Colonic mucosa (tissue), 4 donors: ENCODE results near the gene LARP4B. TPM values are rescaled to one million over a fixed set of nuclear protein-coding genes. Genes with fewer than 3 reads are reported as not detected.

ENCODE experiments used
- DNase-seq: peaks from one replicate; pipeline ENCODE4 v3.0.0-alpha.2; 2020
- H3K27ac ChIP-seq: fragments of 200-600 bp; one replicate; pipeline ENCODE4 v1.8.0; 2021
- H3K27me3 ChIP-seq: fragments of 200-600 bp; one replicate; pipeline ENCODE4 v1.8.0; 2021
- H3K36me3 ChIP-seq: fragments of 200-600 bp; one replicate; pipeline ENCODE4 v1.8.0; 2021
- H3K4me1 ChIP-seq: fragments of 200-600 bp; one replicate; pipeline ENCODE4 v1.8.0; 2021; ENCODE audit warnings: mild to moderate bottlenecking
- H3K4me3 ChIP-seq: fragments of 200-600 bp; one replicate; pipeline ENCODE4 v1.8.0; 2021
- H3K9ac ChIP-seq, 2 donors: one replicate each; pipeline ENCODE4 v1.7.0; 2013; ENCODE audit warnings: control low read depth in 2 of 2, low read depth in 2 of 2, low read length in 2 of 2
- H3K9me3 ChIP-seq: fragments of 200-600 bp; one replicate; pipeline ENCODE4 v1.8.0; 2021
- intact Hi-C: fragments of 100-400 bp; cut with DNase I; formaldehyde crosslinking; loops from one replicate; pipeline ENCODE4 v1.14.1; 2022
- total RNA-seq, 2 donors: library from RNA; stranded (reverse); fragmentation: NEBNext Ultra II Directional in 1 of 2; extraction: Animal tissue kit (Norgen Biotek cat#: 25700) in 1 of 2; gene quantifications; one replicate each; pipeline ENCODE4 v1.2.1, GENCODE V29; 2021
- TF ChIP-seq, protein P1 (sequence below): fragments of 200-600 bp; IDR thresholded peaks from one replicate; pipeline ENCODE4 v1.8.0; 2022; ENCODE audit warnings: antibody characterized with exemption, mild to moderate bottlenecking
- donor health status: healthy.
- donor health status: DM: no; HTN: no; CAD: no.
- donor health status: DM: no; HTN: no; CAD: no.

LARP4B gene
- total RNA-seq, 2 donors from 2014 or later = 129 to 136 TPM

DNA sequence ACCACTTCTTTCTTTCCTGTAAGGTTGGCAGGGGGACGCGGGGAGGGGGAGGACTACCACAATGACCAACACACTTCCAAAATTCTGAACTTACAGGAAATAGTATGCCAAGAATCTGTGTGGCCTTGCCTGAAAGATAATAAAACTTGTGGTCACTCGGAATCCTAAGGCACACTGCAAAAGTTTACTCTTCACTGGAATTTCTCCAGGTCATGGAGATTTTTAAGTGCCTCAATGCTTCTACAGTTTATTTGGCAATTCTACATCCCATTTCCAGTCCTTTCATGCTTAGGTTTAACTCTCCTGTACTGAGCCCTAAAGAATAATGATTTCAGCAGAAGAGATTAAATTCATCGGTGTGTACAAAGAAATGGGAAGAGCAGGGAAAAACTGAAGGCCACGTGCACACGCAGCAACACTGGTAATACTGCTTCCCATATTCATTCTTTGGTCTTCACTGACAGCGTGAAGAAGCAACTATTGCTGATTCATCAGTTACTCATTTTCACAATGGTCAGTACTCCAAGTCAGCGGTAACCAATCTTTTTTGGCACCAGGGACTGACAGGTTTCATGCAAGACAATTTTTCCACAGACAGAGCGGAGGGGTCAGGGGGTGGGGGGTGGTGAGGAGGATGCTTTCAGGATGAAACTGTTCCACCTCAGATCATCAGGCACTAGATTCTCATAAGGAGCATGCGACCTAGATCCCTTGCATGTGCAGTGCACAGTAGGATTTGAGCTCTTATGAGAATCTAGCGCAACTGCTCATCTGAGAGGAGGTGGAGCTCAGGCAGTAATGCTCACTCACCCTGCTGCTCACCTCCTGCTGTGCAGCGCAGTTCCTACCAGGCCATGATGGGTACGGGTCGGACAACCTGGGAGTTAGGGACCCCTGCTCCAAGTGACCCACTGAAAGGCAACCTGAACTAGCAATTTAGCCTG lies 9.8 kb downstream of the LARP4B start:
- DNase-seq = no peak
- TF ChIP-seq, protein P1, sequence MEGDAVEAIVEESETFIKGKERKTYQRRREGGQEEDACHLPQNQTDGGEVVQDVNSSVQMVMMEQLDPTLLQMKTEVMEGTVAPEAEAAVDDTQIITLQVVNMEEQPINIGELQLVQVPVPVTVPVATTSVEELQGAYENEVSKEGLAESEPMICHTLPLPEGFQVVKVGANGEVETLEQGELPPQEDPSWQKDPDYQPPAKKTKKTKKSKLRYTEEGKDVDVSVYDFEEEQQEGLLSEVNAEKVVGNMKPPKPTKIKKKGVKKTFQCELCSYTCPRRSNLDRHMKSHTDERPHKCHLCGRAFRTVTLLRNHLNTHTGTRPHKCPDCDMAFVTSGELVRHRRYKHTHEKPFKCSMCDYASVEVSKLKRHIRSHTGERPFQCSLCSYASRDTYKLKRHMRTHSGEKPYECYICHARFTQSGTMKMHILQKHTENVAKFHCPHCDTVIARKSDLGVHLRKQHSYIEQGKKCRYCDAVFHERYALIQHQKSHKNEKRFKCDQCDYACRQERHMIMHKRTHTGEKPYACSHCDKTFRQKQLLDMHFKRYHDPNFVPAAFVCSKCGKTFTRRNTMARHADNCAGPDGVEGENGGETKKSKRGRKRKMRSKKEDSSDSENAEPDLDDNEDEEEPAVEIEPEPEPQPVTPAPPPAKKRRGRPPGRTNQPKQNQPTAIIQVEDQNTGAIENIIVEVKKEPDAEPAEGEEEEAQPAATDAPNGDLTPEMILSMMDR = no peak
- peaks cover 11% of the 10 kb centered on the region for H3K4me1 ChIP-seq
- H3K9ac ChIP-seq = no peak overlapping the region
- no peak overlapping the region for H3K4me3 ChIP-seq
- no peaks in the 10 kb centered on the region for H3K27me3 ChIP-seq
- intact Hi-C loops = no loop called here
- H3K9me3 ChIP-seq = no peaks in the 10 kb centered on the region
- H3K36me3 ChIP-seq = no peaks in the 10 kb centered on the region
- H3K27ac ChIP-seq = no peak overlapping the region

DNA sequence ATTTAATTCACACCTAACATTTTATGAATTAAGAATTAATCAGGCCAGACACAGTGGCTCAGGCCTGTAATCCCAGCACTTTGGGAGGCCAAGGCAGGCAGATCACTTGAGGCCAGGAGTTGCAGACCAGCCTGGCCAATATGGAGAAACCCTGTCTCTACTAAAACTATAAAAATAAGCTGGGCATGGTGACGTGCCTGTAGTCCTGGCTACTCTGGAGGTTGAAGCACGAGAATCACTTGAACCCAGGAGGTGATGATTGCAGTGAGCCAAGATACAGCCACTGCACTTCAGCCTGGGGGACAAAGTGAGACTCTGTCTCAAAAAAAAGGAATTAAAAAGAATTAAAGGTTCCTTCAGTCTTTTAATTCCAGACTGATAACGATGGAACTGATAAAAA lies 11.1 kb downstream of the LARP4B start:
- Histone ChIP-seq H3K27ac (no peak overlapping the region), H3K4me3 (no peak overlapping the region), H3K9ac (no peak overlapping the region), H3K27me3 (no peaks in the 10 kb centered on the region), H3K4me1 (peaks cover 7% of the 10 kb centered on the region), H3K36me3 (no peaks in the 10 kb centered on the region), H3K9me3 (no peaks in the 10 kb centered on the region)
- no peak for DNase-seq
- TF ChIP-seq, protein P1 = no peak
- intact Hi-C loops = no loop called here

DNA sequence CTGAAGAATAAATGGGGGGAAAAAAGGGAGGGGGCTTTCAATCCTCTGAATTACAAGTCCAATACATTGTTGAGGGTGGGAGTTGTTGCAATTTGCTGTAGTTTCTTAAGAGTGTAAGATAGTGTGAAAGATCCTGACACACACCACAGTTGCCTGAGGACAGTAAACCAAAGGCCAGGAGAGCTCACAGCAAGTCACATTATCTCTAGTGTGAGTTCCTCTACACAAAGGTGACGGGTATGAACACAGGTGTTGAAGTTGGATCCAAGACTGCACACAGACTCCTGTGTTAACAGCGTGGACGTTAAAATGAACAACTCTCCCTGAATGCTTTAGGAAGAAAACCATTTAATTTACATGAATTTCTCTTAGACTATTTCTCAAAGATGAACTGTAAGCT lies 12.0 kb downstream of the LARP4B start:
- no peak overlapping the region for H3K27ac ChIP-seq
- no peaks in the 10 kb centered on the region for H3K27me3 ChIP-seq
- H3K9ac ChIP-seq = no peak overlapping the region
- no peaks in the 10 kb centered on the region for H3K9me3 ChIP-seq
- no peaks in the 10 kb centered on the region for H3K36me3 ChIP-seq
- intact Hi-C loops = no loop called here
- TF ChIP-seq, protein P1 = no peak
- H3K4me1 ChIP-seq = peaks cover 7% of the 10 kb centered on the region
- DNase-seq = no peak
- no peak overlapping the region for H3K4me3 ChIP-seq

DNA sequence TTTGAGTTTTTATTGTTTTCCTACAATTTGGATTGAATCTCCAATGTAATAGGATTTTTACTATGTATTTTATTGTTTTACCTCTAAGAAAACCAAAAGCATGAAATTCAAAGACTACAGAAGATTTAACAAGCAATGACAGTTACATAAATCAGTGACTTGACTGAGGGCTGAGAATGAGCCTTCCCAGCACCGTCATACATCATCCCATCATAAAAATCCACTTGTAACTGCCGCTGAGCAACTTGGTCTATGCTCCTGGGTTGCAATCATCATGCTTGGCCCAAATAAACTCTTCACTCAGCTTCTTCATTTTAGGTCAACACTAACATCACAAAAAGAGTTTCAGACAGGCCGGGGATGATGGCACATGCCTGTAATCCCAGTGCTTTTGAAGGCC lies 13.5 kb downstream of the LARP4B start:
- H3K4me1 ChIP-seq = peaks cover 3% of the 10 kb centered on the region
- no peaks in the 10 kb centered on the region for H3K9me3 ChIP-seq
- H3K27me3 ChIP-seq = no peaks in the 10 kb centered on the region
- DNase-seq = no peak
- TF ChIP-seq, protein P1 = no peak
- no peaks in the 10 kb centered on the region for H3K36me3 ChIP-seq
- no peak overlapping the region for H3K4me3 ChIP-seq
- intact Hi-C loops = no loop called here
- H3K9ac ChIP-seq = no peak overlapping the region
- H3K27ac ChIP-seq = peak overlapping the region; percentile 28

DNA sequence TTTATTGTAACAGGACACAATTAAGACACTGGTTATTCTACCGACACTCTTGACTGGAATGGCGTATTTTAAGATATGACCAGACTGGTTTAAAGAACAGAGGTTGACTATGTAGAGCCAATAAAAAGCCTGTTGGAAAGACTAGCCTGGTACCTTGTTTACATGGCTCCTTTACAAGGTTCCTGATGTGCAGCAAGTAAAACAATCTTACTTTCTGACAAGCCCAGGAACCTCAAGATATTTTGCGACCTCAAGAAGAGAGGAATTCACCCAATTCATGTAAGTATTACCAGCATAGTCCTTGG lies 14.1 kb downstream of the LARP4B start:
- H3K4me3 ChIP-seq = no peak overlapping the region
- TF ChIP-seq, protein P1 = no peak
- no peaks in the 10 kb centered on the region for H3K9me3 ChIP-seq
- no peak overlapping the region for H3K9ac ChIP-seq
- no peaks in the 10 kb centered on the region for H3K27me3 ChIP-seq
- peaks cover 3% of the 10 kb centered on the region for H3K4me1 ChIP-seq
- intact Hi-C loops = no loop called here
- H3K27ac ChIP-seq = peak overlapping the region; percentile 28
- no peaks in the 10 kb centered on the region for H3K36me3 ChIP-seq
- DNase-seq = no peak
